D721Med (cell line): ENCODE results near the gene SYT11.

Source experiments
- DNase-seq: peaks from one replicate; pipeline ENCODE4 v3.0.0; 2011; ENCODE audit warnings: low spot score; ENCODE audit not compliant: insufficient read length
- FAIRE-seq: peaks from 2 replicates; lab custom pipeline; 2011; peaks lifted over from hg19 to GRCh38; lab: Jason Lieb, UNC
- CTCF ChIP-seq: IDR thresholded peaks from 2 replicates; pipeline ENCODE4 v1.5.1; 2012; ENCODE audit warnings: mild to moderate bottlenecking, control low read depth; ENCODE audit not compliant: insufficient read depth; ENCODE audit errors: missing control alignments

The SYT11 gene

DNA sequence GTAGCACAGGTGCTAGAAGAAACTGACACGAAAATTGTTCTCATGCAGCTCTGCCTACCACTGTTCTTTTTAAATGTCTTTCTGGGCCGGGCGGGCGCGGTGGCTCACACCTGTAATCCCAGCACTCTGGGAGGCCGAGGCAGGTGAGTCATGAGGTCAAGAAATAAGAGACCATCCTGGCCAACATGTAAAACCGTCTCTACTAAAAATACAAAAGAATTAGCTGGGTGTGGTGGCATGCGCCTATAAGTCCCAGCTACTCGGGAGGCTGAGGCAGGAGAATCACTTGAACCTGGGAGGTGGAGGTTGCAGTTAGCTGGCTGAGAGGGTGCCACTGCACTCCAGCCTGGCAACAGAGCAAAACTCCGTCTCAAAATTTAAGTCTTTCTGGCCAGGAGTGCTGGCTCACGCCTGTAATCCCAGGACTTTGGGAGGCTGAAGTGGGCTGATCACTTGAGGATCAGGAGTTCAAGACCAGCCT is 52.7 kb downstream of the SYT11 start:
- FAIRE-seq: no peak
- no peak for DNase-seq
- TF ChIP-seq CTCF: no peak

DNA sequence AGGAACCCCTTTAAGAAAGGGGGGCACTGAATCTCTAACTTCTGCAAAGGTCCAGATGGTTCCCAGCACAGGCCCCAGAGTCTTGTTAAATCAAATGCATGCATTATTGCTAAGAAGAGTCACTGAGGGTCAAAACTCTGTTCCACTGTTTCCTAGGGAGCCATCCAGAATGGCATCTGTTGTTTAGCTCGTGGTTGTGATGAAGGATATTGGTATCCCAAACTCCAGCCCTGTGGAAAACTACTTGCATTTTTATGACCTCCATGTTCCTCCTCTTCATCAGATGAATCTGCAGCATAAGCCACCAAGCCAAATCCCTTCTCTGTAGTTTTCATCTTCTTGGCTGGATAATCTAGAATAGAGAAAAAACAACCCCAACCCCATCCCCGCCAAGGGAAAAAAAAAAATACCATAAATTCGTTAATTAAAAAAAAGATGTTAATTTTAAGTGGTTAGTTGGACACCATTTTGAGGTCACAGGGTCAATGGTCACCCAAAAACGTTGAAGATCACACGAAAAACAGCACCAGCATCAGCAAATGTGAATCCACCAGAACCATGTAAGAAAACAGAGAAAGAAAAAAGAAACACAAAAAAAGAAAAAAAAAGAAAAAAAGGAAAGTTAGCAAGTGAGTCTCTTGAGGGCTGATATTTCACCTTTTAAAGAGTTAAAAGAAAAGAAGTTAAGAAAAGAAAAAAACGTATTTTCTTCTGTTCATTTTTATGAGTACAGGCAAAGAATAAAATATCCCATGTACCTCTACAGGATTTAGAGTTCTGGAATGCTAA is 54.8 kb downstream of the SYT11 start:
- DNase-seq: no peak
- FAIRE-seq: peak; percentile 38
- TF ChIP-seq CTCF: no peak

- no peak for TF ChIP-seq CTCF
- no peak for DNase-seq
- FAIRE-seq: peak; percentile 84
Measured at GRCh38 chr1:155918660-155919059, 59.3 kb downstream of the SYT11 start.

- FAIRE-seq (no peak), DNase-seq (no peak)
- no peak for TF ChIP-seq CTCF
Measured at GRCh38 chr1:155919801-155920200, 60.4 kb downstream of the SYT11 start.

- no peak for TF ChIP-seq CTCF
- FAIRE-seq: no peak
Measured at GRCh38 chr1:155920717-155921116, 61.4 kb downstream of the SYT11 start.

GRCh38 chr1:155925506-155925905 is 66.1 kb downstream of the SYT11 start:
- no peak for FAIRE-seq

More at GRCh38 chr1:155920717-155921116, 61.4 kb downstream of the SYT11 start:
- no peak for DNase-seq

More at GRCh38 chr1:155925506-155925905, 66.1 kb downstream of the SYT11 start:
- DNase-seq: no peak
- no peak for TF ChIP-seq CTCF
